ENCODE results near the gene TRAPPC11. TPM values are rescaled to one million over a fixed set of nuclear protein-coding genes. Genes with fewer than 3 reads are reported as not detected.

Gene TRAPPC11
- total and polyA plus RNA-seq, 9 of the 15 experiments (the other 6 are each of a cell fraction or from before 2014, with no cell fraction given), result 11.6 to 49.0 (median 28.7) TPM

DNA sequence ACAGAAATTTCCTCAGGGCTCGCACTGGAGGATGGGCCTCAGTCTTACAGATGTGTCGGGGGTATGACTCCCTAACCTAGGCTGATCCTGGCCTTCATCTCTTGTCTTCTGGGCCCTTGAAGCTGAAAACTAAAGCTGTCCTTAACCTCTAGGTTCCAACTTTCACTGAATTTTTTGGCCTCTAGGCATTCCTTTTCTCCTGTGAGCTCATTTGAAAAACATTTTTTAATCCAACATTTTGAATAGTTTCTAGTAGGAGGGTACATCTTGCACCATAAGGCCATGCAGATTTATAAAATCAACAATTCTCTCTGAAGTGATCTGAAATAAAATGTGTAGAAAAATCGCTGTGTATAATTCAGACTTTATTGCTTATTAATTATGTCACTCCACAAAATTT lies 19.8 kb upstream of the TRAPPC11 start:
- ATAC-seq, result no peak
- Histone ChIP-seq H3K9me3 (replicated peaks; ENCODE audit: control insufficient read depth, insufficient read depth, low read depth, low read length) (no peaks in the 10 kb centered on the region), H3K9ac (ENCODE audit: insufficient read depth in 1 of 2, low read depth in 2 of 2, low read length in 2 of 2) (no peak overlapping the region), H3K27me3 (ENCODE audit: control insufficient read depth in 2 of 2, insufficient read depth in 2 of 2, low read length in 2 of 2) (no peaks in the 10 kb centered on the region), H3K4me2 (ENCODE audit: insufficient read depth, low read length) (no peak overlapping the region), H3K9me1 (ENCODE audit: control insufficient read depth, insufficient read depth, low read length) (no peaks in the 10 kb centered on the region), H3K36me3 (ENCODE audit: control insufficient read depth, insufficient read depth, low read length) (peaks cover 16% of the 10 kb centered on the region; the same call in 2 of the 3 replicates), H3K27ac (ENCODE audit: extremely low read depth, low read depth, low read length) (no peak overlapping the region), H3K4me1 (replicated peaks in 1 of 2; ENCODE audit: control insufficient read depth in 2 of 2, insufficient read depth in 2 of 2, low read length in 2 of 2) (no peaks in the 10 kb centered on the region), H2AFZ (ENCODE audit: low read depth, low read length) (no peak overlapping the region), H4K20me1 (replicated peaks; ENCODE audit: control insufficient read depth, insufficient read depth, low read length) (no peaks in the 10 kb centered on the region), H3K79me2 (ENCODE audit: control insufficient read depth, insufficient read depth, low read length) (no peaks in the 10 kb centered on the region), H3K4me3 (no peak overlapping the region)
- intact Hi-C loops (cut with micrococcal nuclease) (no loop called here), in situ Hi-C loops (cut with MboI) (no loop called here)
- POLR2A ChIA-PET, result no interaction called here
- CTCF ChIA-PET (ENCODE audit: low intra/inter-chr PET ratio), result no interaction called here
- no peak for DNase-seq (ENCODE audit: extremely low read depth in 1 of 4, low spot score in 3 of 4)
- FAIRE-seq, result no peak
- no TSS peak for BruUV-seq (replicated peaks)
- WGBS (ENCODE audit: insufficient coverage, low coverage, missing lambda C conversion rate), result 68% methylated on average over 3 of the region's 3 CpGs
- TF ChIP-seq, protein P1, sequence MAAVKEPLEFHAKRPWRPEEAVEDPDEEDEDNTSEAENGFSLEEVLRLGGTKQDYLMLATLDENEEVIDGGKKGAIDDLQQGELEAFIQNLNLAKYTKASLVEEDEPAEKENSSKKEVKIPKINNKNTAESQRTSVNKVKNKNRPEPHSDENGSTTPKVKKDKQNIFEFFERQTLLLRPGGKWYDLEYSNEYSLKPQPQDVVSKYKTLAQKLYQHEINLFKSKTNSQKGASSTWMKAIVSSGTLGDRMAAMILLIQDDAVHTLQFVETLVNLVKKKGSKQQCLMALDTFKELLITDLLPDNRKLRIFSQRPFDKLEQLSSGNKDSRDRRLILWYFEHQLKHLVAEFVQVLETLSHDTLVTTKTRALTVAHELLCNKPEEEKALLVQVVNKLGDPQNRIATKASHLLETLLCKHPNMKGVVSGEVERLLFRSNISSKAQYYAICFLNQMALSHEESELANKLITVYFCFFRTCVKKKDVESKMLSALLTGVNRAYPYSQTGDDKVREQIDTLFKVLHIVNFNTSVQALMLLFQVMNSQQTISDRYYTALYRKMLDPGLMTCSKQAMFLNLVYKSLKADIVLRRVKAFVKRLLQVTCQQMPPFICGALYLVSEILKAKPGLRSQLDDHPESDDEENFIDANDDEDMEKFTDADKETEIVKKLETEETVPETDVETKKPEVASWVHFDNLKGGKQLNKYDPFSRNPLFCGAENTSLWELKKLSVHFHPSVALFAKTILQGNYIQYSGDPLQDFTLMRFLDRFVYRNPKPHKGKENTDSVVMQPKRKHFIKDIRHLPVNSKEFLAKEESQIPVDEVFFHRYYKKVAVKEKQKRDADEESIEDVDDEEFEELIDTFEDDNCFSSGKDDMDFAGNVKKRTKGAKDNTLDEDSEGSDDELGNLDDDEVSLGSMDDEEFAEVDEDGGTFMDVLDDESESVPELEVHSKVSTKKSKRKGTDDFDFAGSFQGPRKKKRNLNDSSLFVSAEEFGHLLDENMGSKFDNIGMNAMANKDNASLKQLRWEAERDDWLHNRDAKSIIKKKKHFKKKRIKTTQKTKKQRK (IDR thresholded peaks at IDR 0.05; ENCODE audit: borderline replicate concordance, low read depth, low read length), result no peak
- TF ChIP-seq NFRKB (IDR thresholded peaks at IDR 0.05; ENCODE audit: low read depth) (no peak), BRF1 (IDR thresholded peaks at IDR 0.05; ENCODE audit: borderline replicate concordance, extremely low read depth, insufficient read length) (no peak)
